ENCODE data around the gene LHFPL2.
A peak's percentile ranks its signal among the peaks of the same experiment; 100 is the strongest.

LHFPL2 gene

DNA sequence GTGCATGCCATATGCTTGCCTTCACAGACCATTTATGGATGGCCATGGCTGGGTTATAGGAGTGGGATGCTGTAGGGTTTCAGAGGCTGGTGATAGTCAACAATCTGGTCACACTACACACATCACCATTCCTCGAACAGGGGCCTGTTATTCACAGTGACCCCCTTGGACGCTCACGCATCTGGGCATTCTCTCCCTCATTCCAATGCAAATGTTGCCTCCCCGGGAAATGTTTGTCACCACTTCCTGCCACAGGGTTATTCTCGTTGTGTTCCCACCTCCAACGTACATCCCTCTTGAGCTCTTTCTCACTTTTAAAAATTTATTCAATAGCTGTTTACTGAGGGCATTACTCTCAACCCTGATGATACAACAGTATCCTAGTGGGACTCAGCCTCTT lies 152.8 kb downstream of the LHFPL2 start:
- H3K4me1 ChIP-seq = no peaks in the 10 kb centered on the region
- H3K9me3 ChIP-seq = no peaks in the 10 kb centered on the region
- in situ Hi-C loops (cut with MboI; ENCODE audit: low sequenced_read_pairs) = no loop called here
- no peaks in the 10 kb centered on the region for H3K27me3 ChIP-seq (ENCODE audit: low read depth)
- H3K4me3 ChIP-seq = no peak overlapping the region
- H3K36me3 ChIP-seq (replicated peaks) = no peaks in the 10 kb centered on the region
- no peak for DNase-seq (ENCODE audit: low spot score in 2 of 2)

GRCh38 chr5:78492650-78493049 lies 155.9 kb downstream of the LHFPL2 start:
- no peak overlapping the region for H3K4me3 ChIP-seq
- in situ Hi-C loops (cut with MboI; ENCODE audit: low sequenced_read_pairs) = no loop called here
- H3K4me1 ChIP-seq = no peaks in the 10 kb centered on the region
- H3K36me3 ChIP-seq (replicated peaks) = peaks cover 12% of the 10 kb centered on the region
- no peaks in the 10 kb centered on the region for H3K9me3 ChIP-seq
- no peak for DNase-seq (ENCODE audit: low spot score in 2 of 2)
- H3K27me3 ChIP-seq (ENCODE audit: low read depth) = no peaks in the 10 kb centered on the region

- no peak overlapping the region for H3K4me3 ChIP-seq
- no peaks in the 10 kb centered on the region for H3K4me1 ChIP-seq
- in situ Hi-C loops (cut with MboI; ENCODE audit: low sequenced_read_pairs) = no loop called here
- DNase-seq (ENCODE audit: low spot score in 2 of 2) = no peak
- H3K9me3 ChIP-seq = no peaks in the 10 kb centered on the region
- peaks cover 15% of the 10 kb centered on the region for H3K36me3 ChIP-seq (replicated peaks)
- H3K27me3 ChIP-seq (ENCODE audit: low read depth) = no peaks in the 10 kb centered on the region
Measured at GRCh38 chr5:78492224-78492623, 156.3 kb downstream of the LHFPL2 start.

- DNase-seq (ENCODE audit: low spot score in 2 of 2) = no peak
- Histone ChIP-seq H3K27me3 (ENCODE audit: low read depth) (no peaks in the 10 kb centered on the region), H3K36me3 (replicated peaks) (peaks cover 22% of the 10 kb centered on the region), H3K4me1 (no peaks in the 10 kb centered on the region), H3K4me3 (no peak overlapping the region), H3K9me3 (no peaks in the 10 kb centered on the region)
- in situ Hi-C loops (cut with MboI; ENCODE audit: low sequenced_read_pairs) = no loop called here
Measured at GRCh38 chr5:78490709-78491485, 157.7 kb downstream of the LHFPL2 start.

- H3K27me3 ChIP-seq (ENCODE audit: low read depth) = no peaks in the 10 kb centered on the region
- H3K9me3 ChIP-seq = no peaks in the 10 kb centered on the region
- H3K4me1 ChIP-seq = no peaks in the 10 kb centered on the region
- no peak overlapping the region for H3K4me3 ChIP-seq
- in situ Hi-C loops (cut with MboI; ENCODE audit: low sequenced_read_pairs) = no loop called here
- no peak for DNase-seq (ENCODE audit: low spot score in 2 of 2)
- H3K36me3 ChIP-seq (replicated peaks) = peaks cover 22% of the 10 kb centered on the region
Measured at GRCh38 chr5:78487846-78488245, 160.7 kb downstream of the LHFPL2 start.

DNA sequence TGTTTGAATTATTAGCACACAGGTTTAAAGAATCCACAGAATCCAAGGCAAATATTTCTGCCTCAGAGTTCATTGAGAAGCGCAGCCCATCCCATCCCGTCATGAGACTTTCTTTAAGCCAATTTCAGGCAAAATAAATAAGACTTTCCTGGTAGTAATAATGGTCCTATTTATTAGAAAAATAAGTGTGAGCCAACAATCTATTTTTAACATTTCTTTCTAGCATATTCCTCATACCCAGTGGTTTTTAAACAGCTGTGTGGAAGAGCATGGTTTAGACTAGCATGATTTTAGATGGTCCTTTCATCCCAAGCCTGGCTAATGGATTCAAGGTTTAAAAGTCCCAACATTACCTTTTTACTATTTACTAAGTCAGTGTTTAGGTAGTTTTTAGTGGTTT lies 162.4 kb downstream of the LHFPL2 start:
- DNase-seq (ENCODE audit: low spot score in 2 of 2) = no peak
- no peaks in the 10 kb centered on the region for H3K9me3 ChIP-seq
- in situ Hi-C loops (cut with MboI; ENCODE audit: low sequenced_read_pairs) = no loop called here
- H3K4me3 ChIP-seq = no peak overlapping the region
- peaks cover 22% of the 10 kb centered on the region for H3K36me3 ChIP-seq (replicated peaks)
- no peaks in the 10 kb centered on the region for H3K4me1 ChIP-seq
- no peaks in the 10 kb centered on the region for H3K27me3 ChIP-seq (ENCODE audit: low read depth)

- no peak for DNase-seq (ENCODE audit: low spot score in 2 of 2)
- no peaks in the 10 kb centered on the region for H3K9me3 ChIP-seq
- in situ Hi-C loops (cut with MboI; ENCODE audit: low sequenced_read_pairs) = no loop called here
- H3K4me1 ChIP-seq = no peaks in the 10 kb centered on the region
- no peaks in the 10 kb centered on the region for H3K27me3 ChIP-seq (ENCODE audit: low read depth)
- H3K36me3 ChIP-seq (replicated peaks) = peaks cover 18% of the 10 kb centered on the region
- H3K4me3 ChIP-seq = no peak overlapping the region
Measured at GRCh38 chr5:78483809-78484521, 164.6 kb downstream of the LHFPL2 start.

GRCh38 chr5:78482948-78483347 lies 165.6 kb downstream of the LHFPL2 start:
- Histone ChIP-seq H3K4me1 (no peaks in the 10 kb centered on the region), H3K27me3 (ENCODE audit: low read depth) (no peaks in the 10 kb centered on the region), H3K9me3 (no peaks in the 10 kb centered on the region), H3K4me3 (no peak overlapping the region), H3K36me3 (replicated peaks) (peaks cover 11% of the 10 kb centered on the region)
- no peak for DNase-seq (ENCODE audit: low spot score in 2 of 2)
- in situ Hi-C loops (cut with MboI; ENCODE audit: low sequenced_read_pairs) = no loop called here

GRCh38 chr5:78476795-78477194 lies 171.8 kb downstream of the LHFPL2 start:
- Histone ChIP-seq H3K4me1 (no peaks in the 10 kb centered on the region), H3K27me3 (ENCODE audit: low read depth) (no peaks in the 10 kb centered on the region), H3K4me3 (no peak overlapping the region), H3K9me3 (no peaks in the 10 kb centered on the region), H3K36me3 (replicated peaks) (no peaks in the 10 kb centered on the region)
- no peak for DNase-seq (ENCODE audit: low spot score in 2 of 2)
- in situ Hi-C loops (cut with MboI; ENCODE audit: low sequenced_read_pairs) = no loop called here

DNA sequence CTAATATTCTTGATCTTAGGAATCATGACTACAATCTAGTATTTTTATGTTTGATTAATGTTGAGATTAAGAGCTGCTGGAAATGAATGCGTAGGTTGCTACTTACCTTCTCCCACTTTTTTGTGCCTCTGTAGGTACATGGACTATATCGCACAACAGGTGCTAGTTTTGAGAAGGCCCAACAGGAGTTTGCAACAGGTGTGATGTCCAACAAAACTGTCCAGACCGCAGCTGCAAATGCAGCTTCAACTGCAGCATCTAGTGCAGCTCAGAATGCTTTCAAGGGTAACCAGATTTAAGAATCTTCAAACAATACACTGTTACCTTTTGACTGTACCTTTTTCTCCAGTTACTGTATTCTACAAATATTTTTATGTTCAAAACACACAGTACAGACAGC lies 173.2 kb downstream of the LHFPL2 start:
- DNase-seq (ENCODE audit: low spot score in 2 of 2) = no peak
- no peak overlapping the region for H3K4me3 ChIP-seq
- no peaks in the 10 kb centered on the region for H3K36me3 ChIP-seq (replicated peaks)
- no peaks in the 10 kb centered on the region for H3K4me1 ChIP-seq
- no peaks in the 10 kb centered on the region for H3K27me3 ChIP-seq (ENCODE audit: low read depth)
- H3K9me3 ChIP-seq = no peaks in the 10 kb centered on the region
- in situ Hi-C loops (cut with MboI; ENCODE audit: low sequenced_read_pairs) = no loop called here

- no peaks in the 10 kb centered on the region for H3K9me3 ChIP-seq
- H3K4me1 ChIP-seq = no peaks in the 10 kb centered on the region
- no peak for DNase-seq (ENCODE audit: low spot score in 2 of 2)
- no peaks in the 10 kb centered on the region for H3K27me3 ChIP-seq (ENCODE audit: low read depth)
- H3K4me3 ChIP-seq = no peak overlapping the region
- H3K36me3 ChIP-seq (replicated peaks) = no peaks in the 10 kb centered on the region
- in situ Hi-C loops (cut with MboI; ENCODE audit: low sequenced_read_pairs) = no loop called here
Measured at GRCh38 chr5:78473751-78474150, 174.8 kb downstream of the LHFPL2 start.

- Histone ChIP-seq H3K4me1 (no peaks in the 10 kb centered on the region), H3K4me3 (no peak overlapping the region), H3K36me3 (replicated peaks) (no peaks in the 10 kb centered on the region), H3K27me3 (ENCODE audit: low read depth) (no peaks in the 10 kb centered on the region), H3K9me3 (no peaks in the 10 kb centered on the region)
- in situ Hi-C loops (cut with MboI; ENCODE audit: low sequenced_read_pairs) = no loop called here
- DNase-seq (ENCODE audit: low spot score in 2 of 2) = peak in 1 of 2 experiments; percentile 5
Measured at GRCh38 chr5:78472469-78473106, 176.0 kb downstream of the LHFPL2 start.

- Histone ChIP-seq H3K4me1 (no peaks in the 10 kb centered on the region), H3K36me3 (replicated peaks) (no peaks in the 10 kb centered on the region), H3K4me3 (no peak overlapping the region), H3K9me3 (no peaks in the 10 kb centered on the region), H3K27me3 (ENCODE audit: low read depth) (no peaks in the 10 kb centered on the region)
- in situ Hi-C loops (cut with MboI; ENCODE audit: low sequenced_read_pairs) = no loop called here
- no peak for DNase-seq (ENCODE audit: low spot score in 2 of 2)
Measured at GRCh38 chr5:78471896-78472295, 176.7 kb downstream of the LHFPL2 start.

DNA sequence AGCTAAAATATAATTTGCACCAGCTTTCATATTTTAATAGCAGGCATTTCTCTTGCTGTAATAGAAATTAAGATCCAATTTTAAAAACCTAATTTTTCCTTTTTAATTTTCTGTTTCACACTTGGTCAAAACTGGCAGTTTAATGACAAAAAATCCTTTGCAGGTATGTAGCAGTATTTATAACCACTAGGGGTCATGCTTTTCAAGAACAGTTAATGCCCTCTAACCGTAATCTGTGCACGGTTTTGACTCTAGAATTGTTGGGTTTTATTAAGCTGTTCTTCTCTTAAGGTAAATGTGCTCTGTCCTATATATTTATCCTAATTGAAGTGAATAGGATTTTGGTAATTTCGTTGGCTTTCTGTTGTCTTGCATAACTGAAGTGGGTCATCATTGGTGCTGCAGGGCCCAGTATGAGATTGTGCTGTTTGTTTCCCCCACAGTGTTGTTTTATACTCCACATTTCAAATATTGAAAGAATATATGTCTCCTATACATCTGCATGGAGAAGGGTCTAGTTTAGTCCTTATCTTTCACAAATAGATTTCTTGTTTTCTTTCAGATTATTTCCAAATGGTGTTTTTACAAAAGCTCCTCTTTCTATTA lies 180.7 kb downstream of the LHFPL2 start:
- no peaks in the 10 kb centered on the region for H3K4me1 ChIP-seq
- no peaks in the 10 kb centered on the region for H3K36me3 ChIP-seq (replicated peaks)
- H3K4me3 ChIP-seq = no peak overlapping the region
- peak in 1 of 2 experiments; percentile 47 for DNase-seq (ENCODE audit: low spot score in 2 of 2)
- in situ Hi-C loops (cut with MboI; ENCODE audit: low sequenced_read_pairs) = no loop called here
- no peaks in the 10 kb centered on the region for H3K27me3 ChIP-seq (ENCODE audit: low read depth)
- no peaks in the 10 kb centered on the region for H3K9me3 ChIP-seq

All from HAP-1 (cell line).